ENCODE data around the gene IPO13. TPM values are rescaled to one million over a fixed set of nuclear protein-coding genes. Genes with fewer than 3 reads are reported as not detected.

The IPO13 gene
- total and polyA plus RNA-seq, 12 donors = 25.2 to 74.5 (median 56.8) TPM

DNA sequence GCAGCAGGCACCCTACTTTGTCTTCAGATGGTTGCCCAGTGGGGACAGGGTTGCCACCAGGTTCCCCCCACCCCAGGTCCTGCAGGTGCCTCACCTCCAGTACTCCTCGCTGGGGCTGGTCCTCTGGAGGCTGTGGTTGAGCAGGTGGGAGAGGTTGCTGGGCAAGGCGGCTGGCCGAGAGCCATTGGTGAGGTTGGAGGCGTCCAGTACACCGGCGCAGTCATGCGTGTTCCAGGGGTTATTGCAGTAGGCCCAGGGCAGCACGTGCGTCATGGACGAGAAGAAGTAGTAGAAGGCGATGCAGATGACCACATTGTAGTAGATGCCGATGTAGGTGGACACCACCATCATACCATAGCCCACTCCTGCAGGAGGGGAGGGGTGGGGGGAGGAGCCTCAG is 61.5 kb downstream of the IPO13 start:
- 94% methylated on average over 12 of the region's 12 CpGs for WGBS, 2 donors
- Histone ChIP-seq H3K27ac (no peak overlapping the region), H3K4me3 (no peak overlapping the region), H3K4me1 (peaks cover 0 to 6% (median 3%) of the 10 kb centered on the region in 9 donors), H3K27me3 (no peaks in the 10 kb centered on the region), H3K36me3 (no peaks in the 10 kb centered on the region), H3K9me3 (no peaks in the 10 kb centered on the region)
- TF ChIP-seq, protein P1, sequence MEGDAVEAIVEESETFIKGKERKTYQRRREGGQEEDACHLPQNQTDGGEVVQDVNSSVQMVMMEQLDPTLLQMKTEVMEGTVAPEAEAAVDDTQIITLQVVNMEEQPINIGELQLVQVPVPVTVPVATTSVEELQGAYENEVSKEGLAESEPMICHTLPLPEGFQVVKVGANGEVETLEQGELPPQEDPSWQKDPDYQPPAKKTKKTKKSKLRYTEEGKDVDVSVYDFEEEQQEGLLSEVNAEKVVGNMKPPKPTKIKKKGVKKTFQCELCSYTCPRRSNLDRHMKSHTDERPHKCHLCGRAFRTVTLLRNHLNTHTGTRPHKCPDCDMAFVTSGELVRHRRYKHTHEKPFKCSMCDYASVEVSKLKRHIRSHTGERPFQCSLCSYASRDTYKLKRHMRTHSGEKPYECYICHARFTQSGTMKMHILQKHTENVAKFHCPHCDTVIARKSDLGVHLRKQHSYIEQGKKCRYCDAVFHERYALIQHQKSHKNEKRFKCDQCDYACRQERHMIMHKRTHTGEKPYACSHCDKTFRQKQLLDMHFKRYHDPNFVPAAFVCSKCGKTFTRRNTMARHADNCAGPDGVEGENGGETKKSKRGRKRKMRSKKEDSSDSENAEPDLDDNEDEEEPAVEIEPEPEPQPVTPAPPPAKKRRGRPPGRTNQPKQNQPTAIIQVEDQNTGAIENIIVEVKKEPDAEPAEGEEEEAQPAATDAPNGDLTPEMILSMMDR (IDR thresholded peaks at IDR 0.05) = no peak
- intact Hi-C loops (cut with DNase I) = loop anchor here in 3 of 10 donors (5.0 kb wide), 1 partner anchor 39 kb away; no protein-coding TSS in a partner anchor
- DNase-seq (no peak), ATAC-seq (no peak)

DNA sequence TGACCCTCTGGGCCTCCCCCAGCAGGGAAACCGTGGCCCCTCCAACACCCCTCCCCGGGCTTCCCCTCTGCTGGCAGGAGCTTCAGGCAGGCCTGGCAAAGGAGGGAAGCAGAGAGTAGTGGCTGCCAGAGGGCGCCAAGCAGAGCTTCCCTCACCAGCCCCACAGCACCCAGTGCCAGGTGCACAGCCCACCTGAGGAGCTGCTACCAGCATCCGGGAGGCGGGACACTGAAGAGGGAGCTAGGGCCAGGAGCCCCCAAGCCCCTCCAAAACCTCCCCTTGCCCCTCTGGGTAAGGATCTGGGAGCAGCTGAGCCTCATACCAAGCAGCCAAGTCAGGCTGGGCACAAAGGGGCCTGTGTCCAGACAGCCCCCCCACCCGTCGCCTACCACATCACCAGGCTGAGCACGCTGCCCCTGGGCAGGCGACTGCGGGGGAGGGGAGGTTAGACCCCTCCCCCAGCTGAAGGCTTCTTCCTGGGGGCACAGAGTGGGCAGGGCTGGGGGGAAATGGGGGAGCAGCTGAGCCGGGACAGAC is 64.3 kb downstream of the IPO13 start:
- no peak for ATAC-seq

GRCh38 chr1:44012404-44012803 is 65.7 kb downstream of the IPO13 start:
- WGBS, 2 donors = 70 to 77% methylated on average over 2 of the region's 2 CpGs
- ATAC-seq = no peak
- H3K4me1 ChIP-seq = peaks cover 0 to 21% (median 0%) of the 10 kb centered on the region in 9 donors

More for the DNA sequence above, 64.3 kb downstream of the IPO13 start:
- Histone ChIP-seq H3K4me1 (peaks cover 0 to 20% (median under 1%) of the 10 kb centered on the region in 9 donors), H3K9me3 (no peaks in the 10 kb centered on the region), H3K4me3 (no peak overlapping the region), H3K36me3 (no peaks in the 10 kb centered on the region), H3K27me3 (no peaks in the 10 kb centered on the region), H3K27ac (no peak overlapping the region)
- intact Hi-C loops (cut with DNase I) = no loop called here
- 80 to 87% methylated on average over 11 of the region's 11 CpGs for WGBS, 2 donors
- TF ChIP-seq, protein P1 (IDR thresholded peaks at IDR 0.05) = no peak
- DNase-seq = no peak

DNA sequence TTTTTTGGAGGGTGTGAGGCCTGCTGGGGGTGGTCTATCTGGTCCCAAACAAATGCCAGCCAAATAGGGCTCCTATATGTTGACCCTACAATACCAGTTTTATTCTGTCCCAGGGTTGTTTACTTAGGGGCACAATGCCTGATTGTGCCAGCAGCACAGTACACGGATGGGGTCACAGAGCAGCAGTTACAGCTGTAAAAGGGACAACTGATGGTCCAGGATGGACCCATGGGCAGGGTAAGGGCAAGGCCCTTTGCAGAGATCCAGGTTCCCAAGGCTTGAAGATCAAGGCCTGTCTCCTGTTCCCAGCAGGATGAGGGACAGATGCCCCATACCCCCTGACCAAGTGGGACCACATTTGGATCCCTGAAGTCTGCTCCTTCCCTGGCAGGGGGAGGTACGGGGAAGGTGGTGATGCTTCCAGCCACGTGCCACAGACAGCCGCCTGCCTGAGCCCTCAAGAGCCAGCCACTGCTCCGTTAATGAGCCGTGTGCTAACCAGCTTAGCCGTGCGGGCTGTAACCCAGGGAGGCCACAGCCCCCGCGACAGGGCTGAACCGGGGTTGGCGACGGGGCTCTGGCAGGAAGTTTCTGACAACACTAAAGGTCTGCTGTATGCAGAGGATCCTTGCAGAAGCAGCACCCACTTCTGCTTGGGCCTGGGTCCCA is 66.3 kb downstream of the IPO13 start:
- WGBS, 2 donors = 72 to 77% methylated on average over 13 of the region's 13 CpGs
- ATAC-seq (no peak), DNase-seq (no peak)
- TF ChIP-seq, protein P1 (IDR thresholded peaks at IDR 0.05) = no peak
- Histone ChIP-seq H3K27ac (no peak overlapping the region), H3K4me3 (no peak overlapping the region), H3K9me3 (no peaks in the 10 kb centered on the region), H3K4me1 (peaks cover 0 to 21% (median 0%) of the 10 kb centered on the region in 9 donors), H3K27me3 (no peaks in the 10 kb centered on the region), H3K36me3 (no peaks in the 10 kb centered on the region)
- intact Hi-C loops (cut with DNase I) = no loop called here

More at GRCh38 chr1:44012404-44012803, 65.7 kb downstream of the IPO13 start:
- TF ChIP-seq, protein P1 (IDR thresholded peaks at IDR 0.05) = no peak
- H3K36me3 ChIP-seq = no peaks in the 10 kb centered on the region
- H3K4me3 ChIP-seq = no peak overlapping the region
- H3K27ac ChIP-seq = no peak overlapping the region
- intact Hi-C loops (cut with DNase I) = no loop called here
- no peaks in the 10 kb centered on the region for H3K9me3 ChIP-seq
- no peak for DNase-seq
- no peaks in the 10 kb centered on the region for H3K27me3 ChIP-seq
